ENCODE results near the gene BTBD9. TPM values are rescaled to one million over a fixed set of nuclear protein-coding genes. Genes with fewer than 3 reads are reported as not detected.

The BTBD9 gene
- total RNA-seq, 1 experiment from 2014 or later = 5.1 TPM

- DNase-seq (ENCODE audit: low spot score) = peak; percentile 39
Measured at GRCh38 chr6:38391206-38391605, 248.5 kb downstream of the BTBD9 start.

- DNase-seq (ENCODE audit: low spot score) = no peak
Measured at GRCh38 chr6:38389875-38390274, 249.9 kb downstream of the BTBD9 start.

- DNase-seq (ENCODE audit: low spot score) = no peak
Measured at GRCh38 chr6:38387971-38388370, 251.8 kb downstream of the BTBD9 start.

GRCh38 chr6:38387461-38387860 lies 252.3 kb downstream of the BTBD9 start:
- DNase-seq (ENCODE audit: low spot score) = no peak

- no peak for DNase-seq (ENCODE audit: low spot score)
Measured at GRCh38 chr6:38378801-38379200, 260.9 kb downstream of the BTBD9 start.

GRCh38 chr6:38375937-38376336 lies 263.8 kb downstream of the BTBD9 start:
- no peak for DNase-seq (ENCODE audit: low spot score)

- no peak for DNase-seq (ENCODE audit: low spot score)
Measured at GRCh38 chr6:38375341-38375740, 264.4 kb downstream of the BTBD9 start.

GRCh38 chr6:38371881-38372280 lies 267.8 kb downstream of the BTBD9 start:
- DNase-seq (ENCODE audit: low spot score) = no peak

GRCh38 chr6:38370653-38371601 lies 268.8 kb downstream of the BTBD9 start:
- DNase-seq (ENCODE audit: low spot score) = no peak

GRCh38 chr6:38367231-38367630 lies 272.5 kb downstream of the BTBD9 start:
- no peak for DNase-seq (ENCODE audit: low spot score)

- no peak for DNase-seq (ENCODE audit: low spot score)
Measured at GRCh38 chr6:38366234-38366633, 273.5 kb downstream of the BTBD9 start.

GRCh38 chr6:38364775-38365174 lies 275.0 kb downstream of the BTBD9 start:
- DNase-seq (ENCODE audit: low spot score) = no peak

- DNase-seq (ENCODE audit: low spot score) = no peak
Measured at GRCh38 chr6:38364127-38364526, 275.6 kb downstream of the BTBD9 start.

- no peak for DNase-seq (ENCODE audit: low spot score)
Measured at GRCh38 chr6:38355519-38355918, 284.2 kb downstream of the BTBD9 start.

GRCh38 chr6:38354905-38355304 lies 284.8 kb downstream of the BTBD9 start:
- no peak for DNase-seq (ENCODE audit: low spot score)

- DNase-seq (ENCODE audit: low spot score) = no peak
Measured at GRCh38 chr6:38354037-38354381, 285.7 kb downstream of the BTBD9 start.

- DNase-seq (ENCODE audit: low spot score) = no peak
Measured at GRCh38 chr6:38353310-38354036, 286.3 kb downstream of the BTBD9 start.

- DNase-seq (ENCODE audit: low spot score) = no peak
Measured at GRCh38 chr6:38352636-38353035, 287.1 kb downstream of the BTBD9 start.

- peak; percentile 62 for DNase-seq (ENCODE audit: low spot score)
Measured at GRCh38 chr6:38350942-38351341, 288.8 kb downstream of the BTBD9 start.

GRCh38 chr6:38350220-38350619 lies 289.5 kb downstream of the BTBD9 start:
- peak; percentile 47 for DNase-seq (ENCODE audit: low spot score)

- DNase-seq (ENCODE audit: low spot score) = peak; percentile 1
Measured at GRCh38 chr6:38349795-38350194, 289.9 kb downstream of the BTBD9 start.

- no peak for DNase-seq (ENCODE audit: low spot score)
Measured at GRCh38 chr6:38349221-38349620, 290.5 kb downstream of the BTBD9 start.

GRCh38 chr6:38348371-38348770 lies 291.4 kb downstream of the BTBD9 start:
- no peak for DNase-seq (ENCODE audit: low spot score)

Measured in HT-29 (cell line).